T-helper 2 cell (primary cell): Measurements from ENCODE around the gene CCDC3.
A peak's percentile ranks its signal among the peaks of the same experiment; 100 is the strongest.

Experiments
- DNase-seq, 5 experiments: peaks; one replicate each; pipeline versions ENCODE4 v3.0.0 to v3.0.0-alpha.2; 2012 to 2022

The CCDC3 gene

DNA sequence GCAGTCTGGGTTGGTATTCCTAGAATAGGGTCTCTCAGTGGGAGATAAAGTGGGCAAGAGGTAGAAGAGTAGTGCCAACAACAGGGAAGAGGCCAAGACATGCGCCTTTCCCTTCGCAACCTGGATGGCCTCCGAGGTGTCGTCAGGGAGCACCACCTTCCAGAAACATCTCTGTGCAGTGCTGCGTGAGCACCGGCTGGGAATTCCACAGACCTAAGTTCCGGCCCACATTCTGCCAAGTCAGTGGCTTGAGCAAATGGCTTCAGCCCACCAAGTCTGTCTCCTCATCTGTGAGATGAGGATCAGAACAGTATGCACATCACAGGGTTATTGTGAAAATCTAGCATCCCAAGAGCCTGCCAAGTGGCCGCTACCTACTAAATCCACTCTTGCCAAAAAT, 40.6 kb downstream of the CCDC3 start:
- no peak for DNase-seq

DNA sequence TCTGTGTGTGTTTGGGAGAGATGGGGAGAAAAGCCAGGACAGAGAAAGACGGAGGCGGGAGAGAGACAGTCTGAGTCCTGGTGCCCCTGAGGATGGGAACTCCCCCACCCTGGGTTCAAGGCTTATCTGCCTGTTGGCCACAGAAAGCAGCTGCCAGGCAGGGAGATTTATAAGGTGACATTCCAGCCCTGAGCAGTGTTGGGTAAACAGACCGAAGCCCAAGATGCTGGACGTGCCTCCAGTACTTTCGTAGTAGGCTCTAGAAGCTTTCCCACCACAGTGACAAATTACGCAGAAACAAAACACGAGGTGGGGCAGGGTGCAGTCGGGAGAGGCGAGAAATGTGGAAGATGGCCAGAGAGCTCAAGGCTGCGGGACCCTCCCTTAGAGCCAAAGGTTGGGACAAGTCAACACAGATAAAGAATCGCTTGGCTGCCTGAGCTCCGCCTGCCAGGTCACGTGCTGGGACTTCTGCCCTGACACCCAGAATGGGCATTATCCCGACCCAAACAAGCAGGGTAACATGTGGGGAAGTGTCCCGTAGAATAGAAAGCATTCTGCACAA, 41.1 kb downstream of the CCDC3 start:
- DNase-seq: no peak

DNA sequence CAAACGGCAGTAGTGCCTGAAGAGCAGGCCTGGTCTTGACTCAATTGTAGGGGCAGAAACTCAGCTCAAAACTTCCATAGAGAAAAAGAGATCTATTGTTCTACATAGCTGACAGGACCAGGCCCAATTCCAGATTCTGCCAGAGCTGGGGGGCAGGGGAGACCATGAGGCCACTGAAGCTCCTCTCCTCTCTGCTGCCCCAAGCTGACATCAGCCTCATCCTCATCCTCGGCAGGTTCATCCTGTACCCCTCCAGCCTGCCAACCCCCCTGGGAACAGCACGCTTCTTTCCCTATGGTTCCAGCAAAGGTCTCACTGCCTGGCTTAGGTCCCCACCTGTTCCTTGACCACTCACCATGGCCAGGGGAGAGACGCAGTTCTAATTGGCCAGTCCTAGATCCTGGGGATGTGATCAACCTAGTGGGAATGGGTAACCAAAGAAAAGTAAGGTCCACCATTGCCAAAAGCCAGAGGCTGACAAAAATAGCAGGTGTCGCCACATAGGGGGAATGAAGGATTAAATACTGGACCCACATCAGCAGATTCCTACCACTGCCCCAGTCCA, 42.9 kb downstream of the CCDC3 start:
- no peak for DNase-seq

DNA sequence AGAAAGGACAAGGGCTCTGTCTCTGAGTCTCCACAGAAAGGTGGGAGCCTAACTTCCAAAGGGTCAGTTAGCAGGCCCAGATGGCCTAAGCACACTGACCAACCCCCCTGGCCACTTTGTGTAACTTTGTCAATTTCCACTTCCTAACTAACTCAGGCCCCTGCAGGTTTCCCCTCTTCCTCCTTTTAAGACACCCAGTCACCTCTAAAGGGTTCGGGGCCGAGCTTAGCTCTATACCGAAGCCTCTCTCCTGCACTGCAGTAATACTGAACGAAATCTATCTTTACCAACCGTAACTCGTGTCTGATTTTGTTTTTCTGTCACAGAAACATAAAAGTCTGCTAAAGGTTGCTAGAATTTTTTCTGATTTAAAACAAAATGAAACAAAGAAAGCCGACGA, 44.4 kb downstream of the CCDC3 start:
- no peak for DNase-seq

DNA sequence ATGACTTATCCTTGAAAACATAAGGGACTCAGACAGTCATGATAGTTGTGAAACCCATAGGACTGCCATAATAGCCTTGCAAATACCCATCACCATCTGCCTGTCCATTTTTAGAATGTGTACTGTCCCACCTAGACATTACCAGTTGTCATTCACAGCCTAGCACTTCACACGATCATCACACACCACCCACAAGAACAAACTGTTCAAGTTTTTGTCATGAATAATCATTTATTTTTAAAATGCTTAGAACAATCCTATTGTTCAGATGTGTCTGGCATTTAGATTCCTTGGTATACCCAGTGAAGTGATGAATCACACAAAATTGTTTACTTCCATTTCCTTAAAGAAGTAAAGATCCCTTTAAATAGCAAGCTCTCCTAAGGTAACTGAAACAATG, 46.6 kb downstream of the CCDC3 start:
- no peak for DNase-seq

DNA sequence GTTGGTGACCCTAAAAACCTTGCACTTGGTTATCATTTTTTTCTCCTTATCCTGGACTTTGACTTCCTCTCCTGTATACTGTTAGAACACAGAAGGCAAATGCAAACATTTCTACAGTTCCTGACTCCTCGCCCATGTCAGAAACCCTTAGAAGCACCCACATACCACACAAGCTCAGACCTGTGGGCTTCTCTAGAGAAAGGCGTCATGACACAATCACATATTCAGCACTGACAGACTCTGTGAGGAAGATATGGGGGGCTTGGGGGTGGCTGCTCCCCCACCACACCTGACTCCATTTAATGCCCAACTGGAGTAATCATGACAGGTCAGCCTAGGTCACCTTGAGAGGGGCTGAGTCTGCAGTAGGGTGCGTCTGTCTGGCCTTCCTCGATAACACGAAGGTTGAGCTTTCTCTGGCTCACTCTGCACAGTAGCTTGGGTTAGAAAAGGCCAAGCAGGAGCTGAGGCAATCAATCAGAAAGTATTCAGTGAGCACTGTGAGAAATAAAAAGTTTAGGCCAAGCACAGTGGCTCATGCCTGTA, 50.9 kb downstream of the CCDC3 start:
- no peak for DNase-seq

DNA sequence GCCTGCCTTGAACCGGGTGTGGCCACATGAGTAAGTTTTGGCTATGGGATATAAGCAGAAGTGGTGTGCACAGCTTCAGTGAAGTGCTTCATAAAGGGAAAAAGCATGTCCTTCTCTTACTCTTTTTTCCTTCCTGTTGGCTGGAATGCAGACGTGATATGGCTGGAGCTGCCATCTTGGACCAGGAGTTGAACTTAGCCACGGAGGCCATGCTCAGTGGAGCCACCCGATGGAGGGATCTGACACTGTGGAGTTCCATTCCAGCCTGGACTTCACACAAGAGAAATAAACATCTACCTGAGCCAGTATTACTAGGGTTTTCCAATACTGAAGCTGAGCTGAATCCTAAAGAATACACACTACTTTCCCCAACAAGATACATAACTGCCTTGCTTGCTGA, 52.3 kb downstream of the CCDC3 start:
- no peak for DNase-seq

DNA sequence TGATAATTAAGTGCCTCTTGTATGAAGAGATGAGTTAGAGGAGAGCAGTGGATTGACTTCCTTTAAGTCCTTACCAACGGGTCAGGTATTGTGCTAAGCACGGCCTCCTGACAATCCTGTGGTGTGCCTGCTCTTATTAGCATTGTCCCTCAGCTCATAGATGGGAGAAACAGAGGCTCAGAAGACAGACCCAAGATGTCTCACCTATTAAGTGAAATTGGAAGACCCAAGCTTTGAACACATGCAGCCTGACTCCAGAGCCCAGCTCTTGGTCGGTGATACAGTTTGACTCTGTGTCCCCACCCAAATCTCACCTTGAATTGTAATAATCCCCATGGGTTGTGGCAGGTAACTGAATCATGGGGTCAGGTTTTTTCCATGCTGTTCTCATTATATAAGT, 53.8 kb downstream of the CCDC3 start:
- DNase-seq: no peak

DNA sequence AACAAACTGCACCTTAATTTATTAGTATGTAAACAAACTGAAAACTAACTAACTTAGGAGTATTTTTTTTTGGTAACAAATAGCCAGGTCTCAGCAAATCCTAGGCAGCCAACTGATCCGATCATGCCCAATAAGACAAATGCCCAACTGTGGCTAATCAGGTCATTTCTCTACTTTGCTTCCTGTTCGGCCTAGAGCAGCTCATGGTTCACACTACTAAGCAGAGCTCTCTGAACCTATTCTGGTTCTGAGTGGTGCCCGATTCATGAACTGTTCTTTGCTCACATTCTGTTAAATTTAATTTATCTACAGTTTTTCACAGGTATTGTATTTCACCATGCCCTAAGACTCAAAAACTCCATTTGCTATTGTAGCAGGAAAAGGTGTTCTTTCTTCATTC, 55.1 kb downstream of the CCDC3 start:
- no peak for DNase-seq

DNA sequence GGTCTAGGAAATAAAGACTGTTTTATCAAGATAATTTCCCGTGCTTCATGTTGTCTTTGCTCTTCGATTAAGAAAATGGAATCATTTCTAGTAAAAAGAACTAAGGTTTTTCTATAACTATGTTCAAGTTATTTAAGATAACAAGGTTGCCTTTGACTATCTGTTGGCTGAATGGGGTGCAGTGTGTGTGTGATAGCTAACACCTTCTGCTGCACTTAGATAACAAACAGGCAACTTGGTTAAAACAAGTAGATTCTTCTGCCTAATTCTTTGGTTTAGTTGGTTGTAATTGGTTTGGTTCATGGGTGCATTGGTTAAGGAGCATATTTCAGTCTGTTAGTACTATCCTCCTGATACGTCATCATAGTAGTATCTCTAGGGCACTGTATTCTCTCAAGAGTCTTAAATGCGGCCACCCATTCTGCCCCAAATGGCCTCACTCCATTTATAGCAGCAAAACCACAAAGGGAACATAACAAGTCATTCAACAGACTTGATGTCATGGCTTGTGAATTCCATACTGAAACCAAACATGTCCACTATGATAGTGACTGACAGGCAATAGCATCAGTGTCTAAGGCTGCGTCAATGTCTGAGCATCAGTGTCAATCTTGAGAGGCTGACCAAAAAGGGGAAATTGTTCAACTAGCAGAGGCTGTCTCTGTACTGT, 55.7 kb downstream of the CCDC3 start:
- peak in 1 of 5 experiments; percentile 29 for DNase-seq

DNA sequence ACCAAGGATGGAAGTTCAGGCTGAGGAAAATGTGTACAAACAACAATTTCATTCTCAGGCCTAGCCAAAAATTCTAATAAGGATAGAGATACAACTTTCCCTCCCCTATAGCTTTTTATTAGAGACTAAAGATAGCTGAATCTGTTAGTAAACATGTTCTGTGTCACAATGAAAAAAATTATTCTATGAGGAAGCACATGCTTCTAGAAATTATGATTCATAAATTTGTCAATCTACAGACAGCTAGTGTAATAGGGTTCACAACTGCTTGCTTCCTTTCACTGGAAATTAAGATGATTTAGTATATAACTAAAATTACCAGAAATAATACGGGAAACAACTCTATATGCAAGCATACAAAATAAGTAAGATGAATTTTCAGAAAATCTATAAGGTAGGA, 56.6 kb downstream of the CCDC3 start:
- DNase-seq: no peak

DNA sequence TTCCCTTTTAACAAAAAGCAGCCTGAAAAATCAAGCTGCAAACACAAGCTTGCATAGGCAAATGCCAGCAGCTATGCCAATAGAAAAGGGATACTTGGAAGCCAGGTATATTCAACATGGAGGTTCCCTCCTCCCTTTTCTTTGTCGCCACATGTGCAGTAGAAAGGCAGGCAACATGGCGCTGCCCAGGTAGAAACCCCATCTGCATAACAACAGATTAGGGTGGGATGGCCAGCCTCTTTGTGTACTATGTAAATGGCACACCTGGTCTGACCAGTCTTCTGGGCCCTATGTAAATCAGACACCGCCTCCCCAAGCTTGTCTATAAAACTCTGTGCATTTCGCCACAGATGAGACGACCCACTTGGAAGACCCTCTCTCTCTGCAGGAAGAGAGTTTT, 58.1 kb downstream of the CCDC3 start:
- DNase-seq: no peak

DNA sequence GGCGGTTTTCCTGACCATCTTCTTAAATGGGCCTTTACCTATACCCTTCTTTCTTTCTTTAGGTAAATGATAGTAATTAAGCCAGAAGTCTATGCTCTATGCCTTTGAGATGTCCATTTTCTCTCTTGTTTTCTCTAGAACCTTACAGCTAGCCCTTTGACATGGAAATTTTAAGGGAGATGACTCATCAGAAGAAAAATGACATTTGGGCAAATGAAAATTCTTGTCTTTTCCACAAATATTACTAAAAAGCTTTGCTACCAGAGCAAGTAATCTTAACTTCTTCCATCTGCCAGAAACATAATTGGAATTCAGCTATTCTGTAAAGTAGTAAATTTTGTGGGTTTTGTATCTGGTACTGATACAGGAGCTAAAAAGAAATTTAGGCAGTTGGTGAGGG, 59.5 kb downstream of the CCDC3 start:
- DNase-seq: no peak

DNA sequence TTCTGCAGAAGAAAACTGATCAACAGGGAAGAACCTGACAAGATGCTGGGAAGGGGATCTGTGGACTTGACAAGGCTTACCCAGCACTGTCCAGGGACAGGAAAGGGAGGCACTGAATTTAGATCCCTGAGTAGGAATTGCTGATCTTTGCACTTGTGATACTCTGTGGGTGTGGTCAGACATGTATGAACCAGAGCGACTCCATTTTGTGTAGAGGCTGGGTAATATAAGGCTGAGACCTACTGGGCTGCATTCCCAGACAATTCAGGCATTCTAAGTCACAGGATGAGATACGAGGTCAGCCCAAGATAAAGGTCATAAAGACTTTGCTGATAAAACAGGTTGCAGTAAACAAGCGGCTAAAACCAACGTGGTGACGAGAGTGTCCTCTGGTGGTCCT, 60.7 kb downstream of the CCDC3 start:
- no peak for DNase-seq

DNA sequence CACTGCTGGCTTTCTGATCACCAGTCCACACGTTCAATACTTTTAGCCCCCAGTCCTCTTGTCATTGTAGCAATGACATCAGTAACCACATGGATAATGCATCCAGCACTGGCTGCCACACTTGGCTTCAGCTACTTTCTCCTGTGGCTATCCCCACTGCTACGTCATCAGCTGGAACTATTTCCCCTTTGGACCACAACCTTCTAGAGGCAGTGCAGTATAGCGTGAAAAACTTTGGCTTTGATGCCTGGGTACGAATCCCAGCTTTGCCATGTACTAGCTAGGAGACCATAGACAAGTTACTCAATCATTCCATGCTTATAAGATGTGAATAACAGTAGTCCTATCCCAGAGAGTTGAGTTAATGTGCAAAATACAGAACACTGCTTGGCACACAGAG, 63.2 kb downstream of the CCDC3 start:
- DNase-seq: no peak

DNA sequence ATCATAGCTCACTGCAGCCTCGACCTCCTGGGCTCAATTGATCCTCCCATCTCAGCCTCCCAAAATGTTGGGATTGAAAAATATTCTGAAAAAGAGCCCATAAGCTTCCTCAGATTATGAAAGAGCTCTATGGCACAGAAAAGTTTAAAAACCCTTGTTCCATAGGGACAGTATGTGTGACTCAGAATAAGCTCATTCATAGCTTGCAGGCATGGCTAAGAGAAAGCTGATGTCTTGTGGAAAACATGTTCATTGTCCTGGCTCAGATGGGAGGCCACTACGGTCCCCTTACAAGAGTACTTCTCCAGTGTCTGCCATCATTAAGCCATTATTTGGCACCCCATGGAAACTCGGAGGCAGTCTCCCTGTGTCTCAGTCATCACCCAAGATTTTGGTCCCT, 64.0 kb downstream of the CCDC3 start:
- no peak for DNase-seq

DNA sequence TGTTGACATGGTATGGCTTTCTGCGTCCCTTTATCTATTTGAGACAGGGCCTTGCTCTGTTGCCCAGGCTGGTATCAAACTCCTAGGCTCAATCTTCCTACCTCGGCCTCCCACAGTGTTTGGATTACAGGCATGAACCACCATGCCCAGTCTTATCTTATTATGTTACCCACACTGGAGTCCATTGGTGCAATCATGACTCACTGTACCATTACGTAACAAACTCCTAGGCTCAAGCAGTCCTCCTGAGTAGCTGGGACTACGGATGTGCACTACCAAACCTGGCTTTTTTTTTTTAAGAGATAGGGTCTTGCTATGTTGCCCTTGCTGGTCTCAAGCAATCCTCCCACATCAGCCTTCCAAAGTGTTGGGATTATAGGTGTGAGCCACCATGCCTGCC, 66.7 kb downstream of the CCDC3 start:
- no peak for DNase-seq

DNA sequence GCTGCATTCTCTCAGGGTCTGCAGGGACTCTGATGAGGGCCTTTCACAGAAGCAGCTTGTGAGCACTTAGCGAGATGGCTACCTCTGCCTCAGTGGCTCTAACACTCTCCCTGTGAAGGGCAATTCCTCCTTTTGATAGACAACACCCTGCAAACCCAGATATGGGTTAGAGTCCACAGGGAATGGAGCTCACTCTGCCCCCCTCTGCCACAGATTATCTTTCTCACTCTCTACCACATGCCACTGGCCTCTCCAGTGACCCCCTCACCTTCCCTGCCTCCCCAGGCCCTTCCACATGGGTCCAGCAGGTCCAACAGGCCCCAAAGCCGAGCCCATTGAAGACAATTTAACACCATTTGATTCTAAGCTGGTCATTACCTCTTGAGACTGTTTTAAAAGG, 72.1 kb downstream of the CCDC3 start:
- DNase-seq: no peak

DNA sequence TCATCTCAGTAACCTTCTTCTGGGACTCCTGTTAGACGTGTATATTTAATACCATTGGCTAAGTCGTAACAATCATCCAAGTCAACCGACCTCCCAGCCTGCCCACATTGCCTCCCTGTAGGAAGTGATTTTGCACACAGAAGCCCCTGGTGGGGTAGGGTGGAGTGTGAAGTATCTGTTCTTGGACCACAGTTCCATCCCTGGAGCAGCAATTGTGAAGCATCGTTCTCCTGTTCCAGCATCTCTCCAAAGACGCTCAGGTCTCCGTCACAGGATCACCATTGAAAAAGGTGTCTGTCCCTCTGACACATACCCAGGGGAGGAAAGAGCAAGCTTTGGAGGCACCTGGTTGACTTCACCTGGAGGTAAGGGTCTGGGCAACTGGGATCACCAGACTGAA, 72.9 kb downstream of the CCDC3 start:
- no peak for DNase-seq

DNA sequence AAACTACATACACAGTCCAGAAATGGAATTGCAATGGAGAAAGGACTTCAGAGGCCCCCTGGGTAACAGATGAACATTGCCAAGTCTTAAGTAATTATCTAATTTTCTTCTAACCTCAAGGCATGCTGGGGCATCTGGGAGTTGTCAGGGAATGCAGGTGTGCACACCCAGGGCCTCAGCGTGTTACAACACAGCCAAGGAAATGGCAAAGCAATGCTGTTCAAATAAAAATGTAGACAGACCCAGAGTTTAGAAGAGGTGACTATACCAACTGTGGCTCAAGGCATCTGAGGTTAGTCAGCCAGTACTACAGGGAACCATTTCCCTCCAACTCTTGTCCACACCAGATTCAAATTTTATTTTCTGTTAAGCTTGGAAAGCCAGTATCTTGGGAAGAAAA, 73.6 kb downstream of the CCDC3 start:
- no peak for DNase-seq

DNA sequence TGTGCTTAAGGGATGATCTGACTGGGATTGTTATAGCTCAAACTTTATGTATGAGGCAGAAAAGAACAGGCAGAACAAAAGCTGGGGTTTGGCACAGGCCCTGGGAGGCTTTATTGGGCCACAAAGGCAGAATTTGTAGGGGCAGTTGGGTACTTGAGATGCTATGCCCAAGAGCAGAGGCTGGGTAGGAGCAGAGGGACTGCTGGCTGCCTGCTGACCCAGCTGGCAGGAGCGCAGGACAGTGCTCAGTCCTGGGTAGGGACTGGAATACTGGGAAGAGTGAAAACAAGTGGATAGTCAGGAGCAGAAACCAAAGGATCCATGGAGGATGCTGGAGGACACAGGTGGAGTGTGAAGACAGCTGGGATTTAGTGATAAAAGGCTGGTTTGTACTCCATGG, 75.7 kb downstream of the CCDC3 start:
- no peak for DNase-seq

DNA sequence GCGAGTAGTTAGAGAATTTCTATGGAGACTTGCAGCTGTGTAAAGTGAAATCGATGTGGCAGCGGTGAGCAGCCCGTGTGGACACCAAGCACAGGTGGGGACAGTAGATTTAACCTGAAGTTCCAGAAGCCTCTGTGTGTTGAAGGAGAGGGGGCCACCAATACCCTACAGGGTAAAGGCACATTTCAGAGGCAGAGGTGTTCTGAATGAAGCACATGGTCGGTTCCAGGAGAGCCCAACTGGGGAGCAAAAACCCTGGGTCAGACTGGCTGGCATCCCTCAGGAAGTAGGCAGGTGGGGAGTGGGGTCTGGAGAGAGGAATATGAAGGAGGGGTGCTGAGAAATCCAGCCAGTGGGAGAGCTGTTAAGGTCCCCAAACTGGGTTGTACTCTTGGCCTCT, 76.6 kb downstream of the CCDC3 start:
- no peak for DNase-seq

DNA sequence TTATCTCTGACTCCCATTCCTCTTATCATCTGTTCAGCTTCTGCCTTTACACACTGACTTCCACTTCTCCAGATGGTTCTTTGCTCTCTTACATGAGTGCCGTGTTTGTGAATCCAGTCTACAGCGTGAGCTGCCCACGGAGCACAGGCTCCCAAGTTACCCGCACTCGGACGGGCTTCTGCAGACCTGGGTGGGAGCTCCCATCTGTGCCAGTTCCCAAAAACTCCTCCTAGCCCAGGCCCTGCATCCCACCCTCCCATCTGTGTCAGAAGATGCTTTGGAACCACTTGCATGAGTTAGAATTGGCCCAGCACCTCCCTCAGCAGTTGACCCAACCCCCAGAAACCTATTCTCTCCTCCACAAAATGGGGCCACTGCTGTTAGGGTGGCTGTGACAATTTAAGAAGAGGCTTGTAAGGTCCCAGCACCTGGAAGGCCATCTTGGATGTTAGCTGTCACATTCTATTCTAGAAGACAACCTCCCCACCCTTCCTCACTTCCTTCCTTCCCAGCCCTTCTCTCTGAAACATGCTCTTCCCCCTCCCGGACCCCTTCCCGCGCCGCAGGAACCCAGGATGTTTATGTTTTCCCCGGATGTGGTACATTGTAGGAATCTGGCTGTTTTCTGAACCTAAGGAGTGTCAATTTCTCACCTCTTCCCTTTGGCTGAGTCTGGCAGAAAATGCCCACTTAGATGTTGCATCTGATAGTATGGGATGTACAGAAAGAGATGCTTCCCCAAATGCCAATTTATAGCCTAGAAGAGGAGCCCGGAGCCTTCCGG, 79.2 kb downstream of the CCDC3 start:
- DNase-seq: no peak

DNA sequence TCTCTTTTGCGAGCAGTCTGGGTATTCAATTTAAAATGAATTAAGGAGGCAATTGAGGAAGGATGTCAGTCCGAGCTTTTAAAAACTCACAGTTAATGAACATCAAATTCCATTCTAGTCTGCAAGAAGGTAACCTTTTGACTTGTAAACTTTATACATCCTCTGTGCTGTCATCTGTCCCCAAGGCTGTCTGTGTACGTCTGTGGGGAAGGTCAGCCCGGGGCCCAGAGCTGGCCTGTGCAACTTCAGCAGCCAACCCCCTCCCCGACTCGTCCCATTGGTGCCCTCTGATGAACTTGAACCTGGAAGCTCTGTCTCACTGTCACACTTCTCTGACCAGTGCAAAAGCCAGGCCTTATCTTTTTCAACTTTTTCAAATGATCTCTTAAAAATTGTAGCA, 80.3 kb downstream of the CCDC3 start:
- DNase-seq: no peak
